HepG2 (cell line): ENCODE results near the gene C19orf73. TPM values are rescaled to one million over a fixed set of nuclear protein-coding genes. Genes with fewer than 3 reads are reported as not detected.

ENCODE experiments used
- ATF7-NPFF ChIP-seq: sonication (generic); formaldehyde crosslinking; IDR thresholded peaks from 2 replicates; pipeline ENCODE4 v1.8.1; 2023; ENCODE audit warnings: mild to moderate bottlenecking, low read depth, missing genetic modification reagents, moderate library complexity
- ETV6 ChIP-seq: sonication (generic); formaldehyde crosslinking; conservative IDR thresholded peaks from 2 replicates; pipeline ENCODE4 v1.4.0; 2020; ENCODE audit warnings: missing genetic modification reagents
- IKZF1 ChIP-seq: fragments of 450-650 bp; IDR thresholded peaks from 2 replicates; pipeline ENCODE4 v1.7.1; 2016
- JUNB ChIP-seq: sonication (generic); formaldehyde crosslinking; IDR thresholded peaks from 2 replicates; pipeline ENCODE4 v1.8.0; 2022; ENCODE audit warnings: missing genetic modification reagents, mild to moderate bottlenecking, borderline replicate concordance
- LCORL ChIP-seq, 2 experiments: fragments of 450-650 bp in 1 of 2; sonication (generic) in 1 of 2; formaldehyde crosslinking in 1 of 2; IDR thresholded peaks; 2 replicates each; pipeline versions ENCODE4 v1.5.0 to v1.6.1; 2017 to 2020; ENCODE audit warnings: antibody characterized with exemption in 1 of 2, missing genetic modification reagents in 1 of 2
- PRDM4 ChIP-seq: sonication (generic); formaldehyde crosslinking; IDR thresholded peaks from 2 replicates; pipeline ENCODE4 v1.9.0; 2021; ENCODE audit warnings: missing genetic modification reagents, borderline replicate concordance
- SALL1 ChIP-seq: sonication (generic); formaldehyde crosslinking; IDR thresholded peaks from 2 replicates; pipeline ENCODE4 v1.8.0; 2022; ENCODE audit warnings: mild to moderate bottlenecking, missing genetic modification reagents
- SETDB1 ChIP-seq: sonication (generic); formaldehyde crosslinking; IDR thresholded peaks from 2 replicates; pipeline ENCODE4 v1.5.1; 2020; ENCODE audit warnings: missing genetic modification reagents, mild to moderate bottlenecking, borderline replicate concordance
- ZBTB40 ChIP-seq, 2 experiments: fragments of 450-650 bp in 1 of 2; sonication (generic) in 1 of 2; formaldehyde crosslinking in 1 of 2; IDR thresholded peaks; 2 replicates each; pipeline versions ENCODE4 v1.6.1 to v1.8.0; 2016 to 2022; ENCODE audit warnings: antibody characterized with exemption in 1 of 2, mild to moderate bottlenecking in 1 of 2, missing genetic modification reagents in 1 of 2
- ZFP82 ChIP-seq: sonication (generic); formaldehyde crosslinking; IDR thresholded peaks from 2 replicates; pipeline ENCODE4 v1.5.1; 2020; ENCODE audit warnings: mild to moderate bottlenecking, missing genetic modification reagents, borderline replicate concordance
- ZFY ChIP-seq: sonication (generic); formaldehyde crosslinking; IDR thresholded peaks from 2 replicates; pipeline ENCODE4 v1.4.0; 2020; ENCODE audit warnings: missing genetic modification reagents
- ZNF253 ChIP-seq: sonication (generic); formaldehyde crosslinking; IDR thresholded peaks from 2 replicates; pipeline ENCODE4 v1.8.0; 2022; ENCODE audit warnings: mild to moderate bottlenecking, missing genetic modification reagents, borderline replicate concordance
- ZNF879 ChIP-seq: sonication (generic); formaldehyde crosslinking; IDR thresholded peaks from 2 replicates; pipeline ENCODE4 v1.8.1; 2023; ENCODE audit warnings: missing genetic modification reagents
- polyA plus RNA-seq, 8 experiments: library from polyadenylated mRNA; depleted of rRNA in 3 of 8; stranded (reverse) in 7 of 8; unstranded in 1 of 8; fragments of >200 nt; fragmentation: Illumina TruSeq in 4 of 8; extraction: Trizol in 4 of 8; gene quantifications; 2 replicates each; pipeline versions ENCODE4 v1.2.1 to v1.2.3, GENCODE V29; 2011 to 2016; ENCODE audit warnings: low read depth in 4 of 8, missing spikeins in 1 of 8, mixed read lengths in 1 of 8; ENCODE audit not compliant: insufficient read depth in 1 of 8
- total RNA-seq, 5 experiments: library from RNA; depleted of rRNA; stranded (reverse); fragments of >200 nt; fragmentation: Illumina TruSeq; extraction: Trizol; gene quantifications; 2 replicates each; pipeline ENCODE4 v1.2.3, GENCODE V29; 2016; ENCODE audit warnings: low read depth in 1 of 5
- TF ChIP-seq, protein P1 (sequence below): sonication (generic); formaldehyde crosslinking; IDR thresholded peaks from 2 replicates; pipeline ENCODE4 v1.4.0; 2020; ENCODE audit warnings: missing genetic modification reagents

The C19orf73 gene
- total and polyA plus RNA-seq, 2 of the 13 experiments (the other 11 are each of a cell fraction or from before 2014, with no cell fraction given): 1.4 to 1.5 TPM

DNA sequence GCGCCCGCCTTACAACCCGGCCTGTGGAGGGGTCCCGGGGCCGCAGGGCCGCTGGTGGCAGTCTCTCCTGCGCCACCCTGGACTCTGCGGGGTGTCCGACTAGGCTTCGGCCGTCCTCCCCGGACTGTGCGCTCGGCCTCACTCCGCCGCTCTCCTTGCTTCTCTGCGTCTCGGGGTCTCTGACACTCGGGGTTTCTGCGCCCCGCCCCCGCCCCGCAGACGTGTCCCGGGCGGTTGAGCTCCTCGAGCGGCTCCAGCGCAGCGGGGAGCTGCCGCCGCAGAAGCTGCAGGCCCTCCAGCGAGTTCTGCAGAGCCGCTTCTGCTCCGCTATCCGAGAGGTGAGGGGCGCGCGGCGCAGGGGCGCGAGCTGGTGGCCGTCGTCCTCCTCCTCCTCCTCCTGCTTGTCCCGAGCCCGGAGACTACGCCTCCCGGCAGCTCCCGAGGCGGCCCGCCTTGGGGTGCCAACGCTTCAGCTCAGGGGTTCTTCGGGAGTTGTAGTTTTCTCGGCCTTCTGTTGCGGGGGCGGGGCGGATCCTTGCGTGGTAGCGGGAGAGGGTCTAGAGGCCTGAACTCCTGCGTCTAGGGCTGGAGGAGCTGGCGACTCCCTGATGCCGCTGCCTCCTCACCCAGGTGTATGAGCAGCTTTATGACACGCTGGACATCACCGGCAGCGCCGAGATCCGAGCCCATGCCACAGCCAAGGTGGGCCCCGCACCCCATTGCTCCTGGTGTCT is 4.1 kb downstream of the C19orf73 start (continued):
- TF ChIP-seq PRDM4: no peak
- no peak for TF ChIP-seq ZFP82 (CRISPR knock-in tag)
- TF ChIP-seq, protein P1, sequence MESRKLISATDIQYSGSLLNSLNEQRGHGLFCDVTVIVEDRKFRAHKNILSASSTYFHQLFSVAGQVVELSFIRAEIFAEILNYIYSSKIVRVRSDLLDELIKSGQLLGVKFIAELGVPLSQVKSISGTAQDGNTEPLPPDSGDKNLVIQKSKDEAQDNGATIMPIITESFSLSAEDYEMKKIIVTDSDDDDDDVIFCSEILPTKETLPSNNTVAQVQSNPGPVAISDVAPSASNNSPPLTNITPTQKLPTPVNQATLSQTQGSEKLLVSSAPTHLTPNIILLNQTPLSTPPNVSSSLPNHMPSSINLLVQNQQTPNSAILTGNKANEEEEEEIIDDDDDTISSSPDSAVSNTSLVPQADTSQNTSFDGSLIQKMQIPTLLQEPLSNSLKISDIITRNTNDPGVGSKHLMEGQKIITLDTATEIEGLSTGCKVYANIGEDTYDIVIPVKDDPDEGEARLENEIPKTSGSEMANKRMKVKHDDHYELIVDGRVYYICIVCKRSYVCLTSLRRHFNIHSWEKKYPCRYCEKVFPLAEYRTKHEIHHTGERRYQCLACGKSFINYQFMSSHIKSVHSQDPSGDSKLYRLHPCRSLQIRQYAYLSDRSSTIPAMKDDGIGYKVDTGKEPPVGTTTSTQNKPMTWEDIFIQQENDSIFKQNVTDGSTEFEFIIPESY: no peak
- TF ChIP-seq SETDB1 (CRISPR knock-in tag): no peak
- 0 out of 2 replicates have a peak, but pooled peaks have one; percentile 31 for TF ChIP-seq SALL1 (CRISPR knock-in tag)
- TF ChIP-seq ZNF253 (CRISPR knock-in tag): no peak
- no peak for TF ChIP-seq ZBTB40 (IDR thresholded peaks at IDR 0.05)
- no peak; the same call in 1 of the 2 replicates for TF ChIP-seq ZBTB40 (CRISPR knock-in tag; IDR thresholded peaks at IDR 0.05)
- no peak; the same call in 1 of the 2 replicates for TF ChIP-seq ZFY (CRISPR knock-in tag)
- TF ChIP-seq JUNB (CRISPR knock-in tag): no peak
- no peak for TF ChIP-seq LCORL (IDR thresholded peaks at IDR 0.05)
- peak; percentile 64; the same call in 1 of the 2 replicates for TF ChIP-seq LCORL (CRISPR knock-in tag; IDR thresholded peaks at IDR 0.05)
- TF ChIP-seq ATF7-NPFF (CRISPR knock-in tag): 0 out of 2 replicates have a peak, but pooled peaks have one; percentile 11
- no peak for TF ChIP-seq IKZF1
- TF ChIP-seq ETV6: no peak
- no peak for TF ChIP-seq ZNF879
